Measurements from ENCODE around the gene GLI3.

The GLI3 gene

DNA sequence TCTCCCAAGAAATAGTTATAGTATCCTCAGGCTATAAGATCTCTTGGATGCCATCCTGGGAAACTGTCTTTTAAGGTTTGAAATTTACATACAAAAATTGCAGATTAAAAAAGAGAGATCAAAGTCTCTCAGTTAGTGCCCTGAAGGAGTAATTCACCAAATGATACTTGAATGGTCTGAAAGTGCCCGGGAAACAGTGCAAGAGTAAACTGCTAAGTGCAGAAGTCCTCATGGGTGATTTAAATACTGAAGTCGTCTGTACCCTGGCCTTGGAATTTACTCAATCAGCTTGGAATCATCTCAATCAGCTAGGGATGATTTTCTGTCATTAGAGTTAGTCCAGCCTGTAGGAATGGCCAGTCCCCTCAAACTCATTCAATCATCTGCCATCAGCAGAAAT lies 155.3 kb downstream of the GLI3 start:
- no peak for DNase-seq (ENCODE audit: low read depth)

DNA sequence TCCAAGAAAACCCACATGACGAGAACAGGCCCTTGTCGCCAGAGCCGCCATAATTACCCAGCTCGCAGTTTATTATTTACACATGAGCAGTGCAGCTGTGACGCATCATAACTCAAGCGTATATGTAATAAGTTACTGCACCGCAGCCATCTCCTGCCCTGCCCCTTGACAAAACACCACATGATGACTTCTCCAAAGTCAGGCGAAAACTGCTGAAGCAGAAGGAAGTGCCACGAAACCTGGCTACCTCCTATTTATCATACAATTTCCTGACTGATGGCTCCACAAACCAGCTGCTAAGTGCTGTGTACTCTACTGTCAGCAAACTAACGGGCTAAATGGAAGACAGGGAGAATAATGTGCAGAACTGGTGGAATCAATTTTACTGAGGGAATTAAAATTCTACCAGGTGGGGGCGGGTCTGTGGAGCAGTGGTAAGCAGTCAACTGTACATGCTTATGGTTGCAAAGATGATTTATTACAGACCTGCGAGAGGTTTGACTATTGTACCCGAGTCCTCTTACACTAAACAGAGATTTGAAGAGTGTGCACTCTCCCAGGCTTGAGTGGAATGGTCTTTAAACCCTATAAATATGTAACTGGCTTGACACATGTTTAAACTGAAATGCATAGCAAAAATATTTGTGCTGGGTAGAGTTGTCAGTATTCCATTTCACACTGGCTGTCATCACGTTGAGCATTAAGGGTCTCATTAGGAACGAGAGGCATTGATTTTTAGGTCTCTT lies 156.0 kb downstream of the GLI3 start:
- no peak for DNase-seq (ENCODE audit: low read depth)

- DNase-seq (ENCODE audit: low read depth), result no peak
Measured at GRCh38 chr7:42077271-42078135, 159.5 kb downstream of the GLI3 start.

DNA sequence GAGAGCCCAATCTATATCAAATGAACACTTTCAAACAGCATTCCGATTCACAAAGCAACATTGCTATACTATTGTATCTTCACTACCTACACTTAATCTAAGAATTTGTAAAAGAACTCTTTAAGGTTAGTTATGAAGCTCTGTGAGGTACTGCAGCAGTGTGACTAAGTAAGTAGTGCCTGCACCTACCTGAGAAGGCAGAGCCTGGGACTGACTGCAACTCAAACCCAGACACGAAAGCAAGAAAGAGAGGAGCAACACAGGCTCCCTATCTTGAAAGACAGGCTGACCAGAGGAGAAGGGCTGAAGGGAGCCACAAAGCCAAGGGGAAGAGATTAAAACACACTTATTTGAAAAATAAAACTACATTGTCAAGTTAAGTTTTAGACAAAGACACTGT lies 160.1 kb downstream of the GLI3 start:
- DNase-seq (ENCODE audit: low read depth), result no peak

DNA sequence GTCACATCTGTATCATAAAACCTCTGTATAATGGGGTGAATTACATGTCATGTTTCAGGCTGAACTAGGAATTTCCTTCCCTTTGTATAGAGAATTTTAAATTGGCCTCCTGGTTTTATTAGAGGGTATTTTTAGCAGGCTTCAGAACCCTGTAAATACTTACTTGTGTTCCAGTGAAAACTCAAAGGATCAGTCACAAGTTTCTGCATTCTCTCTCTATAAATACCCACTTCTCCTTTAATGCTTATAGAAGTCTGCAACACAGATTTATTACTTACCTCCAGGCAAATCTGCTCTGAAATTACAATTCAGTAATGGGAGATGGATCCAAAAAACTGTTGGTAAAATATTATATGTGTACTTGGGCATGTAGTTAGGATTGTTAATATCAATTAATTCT lies 161.6 kb downstream of the GLI3 start:
- no peak for DNase-seq (ENCODE audit: low read depth)

- no peak for DNase-seq (ENCODE audit: low read depth)
Measured at GRCh38 chr7:42074076-42074475, 162.9 kb downstream of the GLI3 start.

- DNase-seq (ENCODE audit: low read depth), result no peak
Measured at GRCh38 chr7:42071372-42072261, 165.4 kb downstream of the GLI3 start.

GRCh38 chr7:42070068-42070467 lies 166.9 kb downstream of the GLI3 start:
- DNase-seq (ENCODE audit: low read depth), result no peak

GRCh38 chr7:42069590-42069989 lies 167.4 kb downstream of the GLI3 start:
- DNase-seq (ENCODE audit: low read depth), result no peak

- DNase-seq (ENCODE audit: low read depth), result no peak
Measured at GRCh38 chr7:42068554-42069280, 168.3 kb downstream of the GLI3 start.

DNA sequence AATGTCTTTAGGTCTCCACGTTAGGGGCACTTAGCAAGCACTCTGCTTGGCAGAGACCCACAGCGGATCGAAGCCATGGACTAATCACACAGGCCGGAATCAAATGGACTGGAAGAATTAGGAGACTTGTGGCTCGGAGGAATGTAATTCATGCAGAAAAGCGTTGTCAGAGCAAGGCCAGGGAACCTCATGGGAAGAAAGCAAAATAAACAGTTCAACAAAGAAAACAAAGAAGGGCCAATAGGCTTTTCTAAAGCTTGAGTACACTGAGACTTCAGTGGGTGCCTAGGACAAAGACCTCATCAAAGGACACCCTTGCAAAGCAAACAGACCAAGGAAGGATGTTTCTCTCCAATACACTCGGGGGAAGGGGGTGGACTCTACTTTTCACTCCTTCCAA lies 171.1 kb downstream of the GLI3 start:
- DNase-seq (ENCODE audit: low read depth), result no peak

DNA sequence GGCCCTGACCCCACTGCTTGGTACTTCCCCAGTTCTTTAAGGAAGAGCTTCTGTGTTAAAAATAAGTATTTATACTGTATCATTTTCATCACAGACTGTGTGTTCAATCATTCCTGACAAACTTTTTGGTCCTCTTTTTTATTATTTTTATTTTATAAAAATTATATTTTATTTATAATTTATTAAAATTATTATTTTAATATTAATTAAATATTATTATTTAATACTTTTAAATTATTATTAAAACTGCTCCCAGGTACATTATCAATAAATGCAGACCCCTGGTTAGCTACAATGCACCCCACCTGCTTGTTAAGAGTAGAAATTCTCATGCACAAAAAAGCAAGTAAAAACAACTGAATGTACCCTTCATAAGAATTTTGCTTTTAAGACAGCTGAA lies 172.0 kb downstream of the GLI3 start:
- no peak for DNase-seq (ENCODE audit: low read depth)

DNA sequence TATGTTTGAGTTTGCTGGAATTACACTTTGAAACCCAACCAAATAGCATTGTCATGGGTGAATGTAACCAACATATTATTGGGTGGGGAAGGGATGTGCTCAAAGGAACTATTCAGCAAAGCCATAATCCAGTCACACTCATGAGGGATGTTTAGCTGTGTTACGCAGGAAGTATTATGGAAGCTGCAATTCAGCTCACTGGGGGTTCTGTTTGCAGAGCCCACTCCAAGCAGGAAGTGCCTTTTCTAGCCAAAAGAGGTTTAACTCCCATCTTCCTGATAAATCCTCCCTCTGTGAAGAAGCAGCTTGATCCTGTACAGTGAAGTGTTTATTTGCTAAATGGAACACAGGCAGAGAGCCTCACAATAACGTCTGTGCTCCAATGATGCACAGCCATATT lies 172.5 kb downstream of the GLI3 start:
- no peak for DNase-seq (ENCODE audit: low read depth)

- no peak for DNase-seq (ENCODE audit: low read depth)
Measured at GRCh38 chr7:42059275-42059674, 177.7 kb downstream of the GLI3 start.

- DNase-seq (ENCODE audit: low read depth), result no peak
Measured at GRCh38 chr7:42057331-42057730, 179.7 kb downstream of the GLI3 start.

- DNase-seq (ENCODE audit: low read depth), result no peak
Measured at GRCh38 chr7:42055171-42055570, 181.8 kb downstream of the GLI3 start.

GRCh38 chr7:42053834-42054233 lies 183.2 kb downstream of the GLI3 start:
- no peak for DNase-seq (ENCODE audit: low read depth)

- DNase-seq (ENCODE audit: low read depth), result no peak
Measured at GRCh38 chr7:42049761-42050160, 187.2 kb downstream of the GLI3 start.

DNA sequence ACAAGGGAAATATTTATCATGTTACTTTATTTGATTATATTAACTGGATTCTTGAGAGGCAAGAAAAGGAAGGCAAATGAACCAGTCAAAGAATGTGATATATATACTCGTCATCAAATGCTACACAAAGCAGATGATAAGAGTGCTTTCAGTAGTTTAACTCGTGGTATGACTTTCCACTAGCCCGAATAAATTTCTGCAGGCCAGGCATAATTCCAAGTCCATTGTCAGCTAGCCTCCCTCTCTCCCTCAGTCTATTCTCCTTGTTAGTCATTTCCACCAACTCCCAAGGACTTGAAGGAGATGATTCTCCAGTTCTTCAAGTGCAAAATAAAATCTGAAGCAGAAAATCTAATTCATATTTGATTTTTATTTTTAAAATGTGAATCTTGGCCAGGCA lies 190.5 kb downstream of the GLI3 start:
- DNase-seq (ENCODE audit: low read depth), result no peak

GRCh38 chr7:42045961-42046360 lies 191.0 kb downstream of the GLI3 start:
- DNase-seq (ENCODE audit: low read depth), result no peak

DNA sequence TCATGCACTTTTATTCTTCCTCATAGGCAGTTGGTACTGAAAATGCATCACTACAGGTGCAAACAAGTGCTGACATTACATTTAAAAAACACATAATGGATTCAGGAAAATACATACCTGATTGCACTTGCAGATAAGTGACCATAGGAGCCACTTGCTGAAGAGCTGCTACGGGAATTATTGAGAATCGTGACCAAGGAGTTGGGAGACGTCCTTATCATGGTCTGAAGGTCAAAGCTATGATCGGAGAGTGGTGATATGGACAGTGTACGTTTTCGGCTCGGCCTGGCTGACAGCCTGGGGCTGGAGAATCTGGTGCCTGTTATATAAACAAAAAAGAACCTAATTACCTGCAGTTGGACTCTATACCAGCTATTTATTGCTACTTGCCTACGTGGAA lies 197.1 kb downstream of the GLI3 start:
- DNase-seq (ENCODE audit: low read depth), result no peak

DNA sequence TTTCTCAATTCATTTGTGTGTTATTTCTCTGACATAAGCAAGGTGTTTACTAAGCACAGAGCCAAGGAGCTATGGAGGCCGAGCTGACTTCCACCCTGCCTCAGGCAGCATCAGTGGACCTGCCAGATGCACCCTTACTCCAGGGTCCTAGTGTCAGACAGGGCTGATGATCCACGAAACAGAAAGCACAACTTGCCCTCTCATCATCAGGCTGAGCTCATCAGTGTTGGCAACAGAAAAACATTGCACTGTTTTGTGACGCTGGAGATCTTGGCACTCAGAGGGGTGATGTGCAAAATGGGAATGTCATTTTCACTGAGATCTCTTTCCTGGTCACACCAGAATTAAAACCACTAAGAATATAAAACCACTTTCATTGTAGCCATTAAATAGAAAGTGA lies 201.8 kb downstream of the GLI3 start:
- no peak for DNase-seq (ENCODE audit: low read depth)
